Effector memory CD8-positive, alpha-beta T cell (primary cell): ENCODE measurements around the gene TRERF1.

ENCODE experiments used
- ATAC-seq: fragments of 150-1000 bp; cut with Tn5 transposase; replicated peaks from 2 replicates; pipeline ENCODE4 v1.10.0; 2021; ENCODE audit warnings: mild to moderate bottlenecking, moderate library complexity
- DNase-seq, 3 experiments: peaks; one replicate each; pipeline ENCODE4 v3.0.0; 2021
- H3K27ac Mint-ChIP-seq, 2 donors: one replicate each; pipeline ENCODE4 v1.8.0; 2022; ENCODE audit warnings: mild to moderate bottlenecking in 2 of 2, mixed read lengths in 2 of 2, moderate library complexity in 2 of 2
- H3K27me3 Mint-ChIP-seq, 2 donors: one replicate each; pipeline ENCODE4 v1.8.0; 2022; ENCODE audit warnings: mixed read lengths in 2 of 2
- H3K36me3 Mint-ChIP-seq: one replicate; pipeline ENCODE4 v1.8.0; 2022; ENCODE audit warnings: mild to moderate bottlenecking, moderate library complexity, mixed read lengths; ENCODE audit not compliant: insufficient read depth
- H3K4me1 Mint-ChIP-seq, 2 donors: one replicate each; pipeline ENCODE4 v1.8.0; 2022; ENCODE audit warnings: low read depth in 2 of 2, mixed read lengths in 2 of 2
- H3K4me3 Mint-ChIP-seq, 2 donors: one replicate each; pipeline ENCODE4 v1.8.0; 2022; ENCODE audit warnings: mild to moderate bottlenecking in 2 of 2, mixed read lengths in 2 of 2, moderate library complexity in 2 of 2
- H3K9me3 Mint-ChIP-seq, 2 donors: one replicate each; pipeline ENCODE4 v1.8.0; 2022; ENCODE audit warnings: mixed read lengths in 2 of 2

The TRERF1 gene

DNA sequence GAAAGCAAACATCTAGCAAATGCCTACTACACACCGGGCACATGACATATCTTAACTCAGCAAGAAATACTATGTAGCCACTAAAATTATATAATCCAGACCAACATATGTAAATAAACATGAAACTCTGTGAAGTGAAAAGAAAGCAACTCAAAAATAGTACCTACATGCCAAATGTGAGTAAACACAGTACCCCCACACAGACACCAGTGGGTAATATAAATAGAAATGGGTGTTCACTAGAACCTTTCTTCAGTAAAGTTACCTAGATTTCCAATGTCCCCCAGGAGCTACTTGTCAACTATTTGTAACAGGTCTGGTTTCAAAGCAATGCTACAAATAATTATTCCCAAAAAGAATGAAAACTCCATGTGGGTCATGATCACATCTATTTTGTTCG, 25.5 kb downstream of the TRERF1 start:
- Mint-ChIP-seq H3K27ac (no peak overlapping the region), H3K4me3 (no peak overlapping the region), H3K27me3 (no peaks in the 10 kb centered on the region), H3K4me1 (peaks cover 56 to 64% of the 10 kb centered on the region in 2 donors), H3K9me3 (no peaks in the 10 kb centered on the region), H3K36me3 (peaks cover 8% of the 10 kb centered on the region)
- no peak for ATAC-seq
- DNase-seq: no peak

GRCh38 chr6:42424906-42425474, 26.7 kb downstream of the TRERF1 start:
- peaks cover 8% of the 10 kb centered on the region for H3K36me3 Mint-ChIP-seq
- no peak overlapping the region for H3K4me3 Mint-ChIP-seq
- H3K4me1 Mint-ChIP-seq: peaks cover 58 to 68% of the 10 kb centered on the region in 2 donors
- no peaks in the 10 kb centered on the region for H3K27me3 Mint-ChIP-seq
- H3K27ac Mint-ChIP-seq: no peak overlapping the region
- H3K9me3 Mint-ChIP-seq: no peaks in the 10 kb centered on the region
- DNase-seq (no peak), ATAC-seq (no peak)

GRCh38 chr6:42423244-42423643, 28.5 kb downstream of the TRERF1 start:
- Mint-ChIP-seq H3K4me3 (peak overlapping the region; percentile 56 to 72), H3K9me3 (no peaks in the 10 kb centered on the region), H3K36me3 (peaks cover 8% of the 10 kb centered on the region), H3K4me1 (peaks cover 55 to 65% of the 10 kb centered on the region in 2 donors), H3K27ac (peak overlapping the region in 1 of 2 donors; percentile 64), H3K27me3 (no peaks in the 10 kb centered on the region)
- ATAC-seq (peak; percentile 37), DNase-seq (no peak)

- DNase-seq (no peak), ATAC-seq (no peak)
- no peaks in the 10 kb centered on the region for H3K9me3 Mint-ChIP-seq
- H3K27me3 Mint-ChIP-seq: no peaks in the 10 kb centered on the region
- no peak overlapping the region for H3K4me3 Mint-ChIP-seq
- H3K36me3 Mint-ChIP-seq: peaks cover 14% of the 10 kb centered on the region
- H3K4me1 Mint-ChIP-seq: peaks cover 58 to 67% of the 10 kb centered on the region in 2 donors
- H3K27ac Mint-ChIP-seq: no peak overlapping the region
These were observed 31.0 kb downstream of the TRERF1 start for GRCh38 chr6:42420741-42421140.

DNA sequence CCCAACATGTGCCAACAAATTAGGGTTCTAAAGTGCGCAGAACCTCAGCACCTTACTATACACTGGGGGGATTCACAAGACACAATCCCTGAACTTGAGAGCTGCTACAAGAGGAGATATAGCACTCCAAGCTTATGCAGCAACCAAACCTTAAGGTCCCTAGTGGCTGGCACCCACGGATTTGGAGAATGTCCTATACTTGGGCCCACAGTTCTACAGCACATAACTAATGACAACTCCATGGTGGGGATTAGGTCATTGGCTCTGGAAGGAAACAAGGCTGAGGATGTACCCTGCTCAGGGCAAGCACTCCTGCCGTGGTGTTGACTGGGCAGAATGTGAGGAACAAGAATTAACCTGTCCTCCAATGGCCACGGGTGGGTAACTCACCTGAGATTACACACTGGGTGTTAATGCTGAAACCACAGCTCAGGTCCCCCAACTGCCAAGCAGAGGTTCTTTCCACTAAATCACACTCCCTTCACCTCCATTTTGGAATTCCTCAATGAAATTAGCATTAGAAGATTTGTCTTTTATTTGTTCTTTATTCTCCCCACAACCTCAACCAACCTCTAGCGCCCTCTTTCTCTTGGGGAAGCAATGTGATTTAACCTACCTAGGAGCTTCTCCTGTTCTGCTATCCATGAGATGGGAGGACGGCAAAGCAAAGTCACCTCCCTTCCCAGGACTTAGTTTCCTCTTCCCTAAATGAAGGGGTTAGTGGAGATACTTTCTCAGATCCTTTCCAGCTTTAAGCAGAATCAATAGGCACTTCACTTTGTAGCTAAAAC, 32.0 kb downstream of the TRERF1 start:
- peaks cover 53 to 63% of the 10 kb centered on the region in 2 donors for H3K4me1 Mint-ChIP-seq
- DNase-seq (no peak), ATAC-seq (no peak)
- no peaks in the 10 kb centered on the region for H3K9me3 Mint-ChIP-seq
- H3K4me3 Mint-ChIP-seq: no peak overlapping the region
- H3K36me3 Mint-ChIP-seq: peaks cover 15% of the 10 kb centered on the region
- no peaks in the 10 kb centered on the region for H3K27me3 Mint-ChIP-seq
- H3K27ac Mint-ChIP-seq: peak overlapping the region in 1 of 2 donors; percentile 14

- peak overlapping the region in 1 of 2 donors; percentile 36 for H3K27ac Mint-ChIP-seq
- H3K27me3 Mint-ChIP-seq: no peaks in the 10 kb centered on the region
- H3K36me3 Mint-ChIP-seq: peaks cover 15% of the 10 kb centered on the region
- no peak for ATAC-seq
- peaks cover 51 to 56% of the 10 kb centered on the region in 2 donors for H3K4me1 Mint-ChIP-seq
- H3K4me3 Mint-ChIP-seq: peak overlapping the region; percentile 69 to 70
- no peaks in the 10 kb centered on the region for H3K9me3 Mint-ChIP-seq
- DNase-seq: no peak
These were observed 33.0 kb downstream of the TRERF1 start for GRCh38 chr6:42418724-42419123.

DNA sequence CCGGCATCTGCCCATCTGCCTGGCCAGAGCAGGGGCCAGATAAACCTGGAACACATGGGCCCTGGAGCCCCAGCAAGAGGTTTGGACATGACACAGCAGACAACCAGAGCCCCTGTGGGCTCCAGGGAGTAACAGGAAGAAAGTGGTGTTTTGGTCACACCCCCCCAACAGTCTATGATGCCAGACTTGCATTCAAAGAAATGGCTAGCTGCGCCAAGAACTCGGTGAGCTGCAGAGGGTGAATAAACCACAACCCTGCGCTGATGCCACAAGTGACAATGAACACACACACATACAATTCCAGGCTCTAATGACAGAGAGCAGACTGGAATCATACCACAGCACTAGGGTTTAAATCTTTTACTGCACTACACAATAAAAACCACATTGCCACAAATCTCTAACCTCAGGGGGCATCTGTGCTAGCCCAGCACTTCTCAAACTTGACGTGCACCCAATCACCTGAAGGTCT, 34.0 kb downstream of the TRERF1 start:
- Mint-ChIP-seq H3K9me3 (no peaks in the 10 kb centered on the region), H3K36me3 (peaks cover 14% of the 10 kb centered on the region), H3K27me3 (no peaks in the 10 kb centered on the region), H3K27ac (peak overlapping the region; percentile 36 to 87), H3K4me3 (peak overlapping the region; percentile 69 to 70), H3K4me1 (peaks cover 47 to 57% of the 10 kb centered on the region in 2 donors)
- DNase-seq (peak; percentile 68 to 70 (median 69)), ATAC-seq (peak; percentile 92)

DNA sequence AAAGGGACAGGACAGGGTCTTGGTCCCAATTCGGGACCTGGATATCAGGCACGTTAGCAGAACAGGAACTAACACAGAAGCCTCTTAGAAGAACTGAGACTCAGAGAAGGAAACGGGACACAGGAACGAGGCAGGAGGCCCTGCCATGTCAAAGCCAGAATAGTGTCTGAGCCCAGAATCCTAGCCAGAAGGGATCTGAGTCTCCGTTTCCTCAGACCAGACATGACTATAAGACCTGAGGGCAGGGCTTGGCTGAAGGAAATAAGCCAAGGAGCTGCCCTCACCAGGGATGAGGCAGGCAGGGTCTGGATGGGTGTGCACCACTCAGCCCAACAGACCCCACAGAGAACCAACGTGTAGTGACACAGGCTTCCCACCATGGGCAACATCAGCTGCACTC, 40.3 kb downstream of the TRERF1 start:
- Mint-ChIP-seq H3K4me3 (no peak overlapping the region), H3K27me3 (no peaks in the 10 kb centered on the region), H3K36me3 (peaks cover 6% of the 10 kb centered on the region), H3K9me3 (no peaks in the 10 kb centered on the region), H3K27ac (no peak overlapping the region), H3K4me1 (peaks cover 38 to 56% of the 10 kb centered on the region in 2 donors)
- DNase-seq (no peak), ATAC-seq (no peak)

DNA sequence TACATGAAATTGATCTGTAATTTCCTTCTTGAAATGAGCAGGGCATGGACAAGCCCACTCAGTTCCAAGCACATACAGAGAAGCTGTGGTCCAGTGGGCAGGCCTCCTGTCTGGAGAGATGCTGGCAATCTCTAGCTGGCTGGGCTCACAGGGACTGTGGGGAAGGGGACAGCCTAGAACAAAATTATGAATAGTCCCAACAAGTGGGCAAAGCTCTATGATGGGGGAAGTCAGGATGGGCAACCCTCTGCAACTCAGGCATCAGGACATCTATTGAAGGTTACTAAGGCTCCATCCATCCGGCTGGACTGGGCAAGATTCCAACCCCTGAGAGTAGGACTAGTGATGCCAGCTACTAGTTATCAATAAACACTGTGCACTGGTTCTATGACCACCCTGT, 40.9 kb downstream of the TRERF1 start:
- Mint-ChIP-seq H3K27ac (peak overlapping the region; percentile 52 to 76), H3K4me1 (peaks cover 41 to 58% of the 10 kb centered on the region in 2 donors), H3K27me3 (no peaks in the 10 kb centered on the region), H3K36me3 (peaks cover 6% of the 10 kb centered on the region), H3K9me3 (no peaks in the 10 kb centered on the region), H3K4me3 (no peak overlapping the region)
- ATAC-seq: no peak
- no peak for DNase-seq

DNA sequence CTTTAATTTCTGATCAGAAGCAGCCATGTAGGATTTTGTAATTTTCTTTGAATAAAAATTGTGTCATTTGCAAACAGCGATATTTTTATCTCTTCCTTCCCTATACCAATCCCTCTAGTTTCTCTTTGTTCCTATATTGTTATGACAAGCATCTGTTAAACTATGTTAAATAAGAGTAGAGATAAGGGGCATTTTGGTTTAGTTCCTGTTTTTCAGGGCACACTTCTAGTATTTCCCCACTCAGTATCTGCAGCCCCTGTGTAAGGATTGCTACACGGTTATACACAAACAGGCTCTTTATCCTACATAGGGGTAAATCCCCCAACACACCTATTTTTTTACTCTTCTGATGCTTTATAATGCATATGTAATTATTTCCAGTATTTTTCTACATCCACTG, 42.1 kb downstream of the TRERF1 start:
- Mint-ChIP-seq H3K4me1 (peaks cover 46 to 61% of the 10 kb centered on the region in 2 donors), H3K9me3 (no peaks in the 10 kb centered on the region), H3K27me3 (no peaks in the 10 kb centered on the region), H3K36me3 (peaks cover 4% of the 10 kb centered on the region), H3K4me3 (no peak overlapping the region), H3K27ac (peak overlapping the region in 1 of 2 donors; percentile 33)
- ATAC-seq (no peak), DNase-seq (no peak)

DNA sequence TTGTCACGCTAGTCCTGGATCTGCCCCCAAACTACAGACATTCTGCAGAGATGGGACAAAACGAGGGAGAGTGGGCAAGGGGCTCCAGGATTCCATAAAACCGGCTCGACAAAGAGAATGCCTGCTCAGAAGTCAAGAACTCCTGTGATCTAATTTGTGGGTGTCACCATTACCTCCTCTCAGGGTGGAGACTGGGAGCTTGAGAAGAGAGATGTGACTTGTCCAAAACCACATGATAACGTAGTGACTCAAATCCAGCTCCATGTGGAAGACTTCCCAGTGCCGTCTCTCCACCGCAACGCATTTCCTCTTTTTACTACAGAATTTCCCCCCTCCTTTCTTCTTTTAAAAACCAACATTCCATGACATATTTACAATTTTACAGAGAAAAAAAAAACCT, 44.3 kb downstream of the TRERF1 start:
- Mint-ChIP-seq H3K27me3 (no peaks in the 10 kb centered on the region), H3K36me3 (peaks cover 1% of the 10 kb centered on the region), H3K9me3 (no peaks in the 10 kb centered on the region), H3K27ac (peak overlapping the region; percentile 82 to 93), H3K4me3 (peak overlapping the region; percentile 33 to 83), H3K4me1 (peaks cover 58 to 74% of the 10 kb centered on the region in 2 donors)
- no peak for ATAC-seq
- DNase-seq: no peak

- Mint-ChIP-seq H3K9me3 (no peaks in the 10 kb centered on the region), H3K36me3 (peaks cover 4% of the 10 kb centered on the region), H3K4me3 (peak overlapping the region; percentile 33 to 83), H3K27ac (peak overlapping the region; percentile 82 to 93), H3K4me1 (peaks cover 63 to 79% of the 10 kb centered on the region in 2 donors), H3K27me3 (no peaks in the 10 kb centered on the region)
- DNase-seq (no peak), ATAC-seq (no peak)
These were observed 45.1 kb downstream of the TRERF1 start for GRCh38 chr6:42406306-42407280.

DNA sequence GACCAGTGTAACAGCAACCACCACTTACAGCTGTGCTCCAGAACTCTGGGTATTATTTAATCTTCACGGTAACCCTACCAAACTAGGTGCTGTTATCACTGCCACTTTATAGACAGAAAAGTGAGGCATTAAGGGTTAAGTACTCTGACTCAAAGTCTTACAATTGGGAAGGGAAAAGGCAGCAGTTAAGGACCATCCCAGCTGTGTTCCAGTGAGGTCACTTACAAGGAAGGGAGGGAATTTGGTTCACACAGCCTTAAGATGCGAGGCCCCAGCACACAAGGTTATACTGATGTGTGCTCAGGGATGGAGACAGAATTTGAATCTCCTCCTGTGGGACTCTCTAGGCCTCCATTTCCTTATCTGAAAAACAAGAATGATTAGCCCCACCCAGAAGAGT, 46.7 kb downstream of the TRERF1 start:
- H3K4me1 Mint-ChIP-seq: peaks cover 65 to 79% of the 10 kb centered on the region in 2 donors
- H3K27ac Mint-ChIP-seq: peak overlapping the region; percentile 84 to 92
- no peaks in the 10 kb centered on the region for H3K27me3 Mint-ChIP-seq
- ATAC-seq: no peak
- H3K36me3 Mint-ChIP-seq: peaks cover 4% of the 10 kb centered on the region
- no peaks in the 10 kb centered on the region for H3K9me3 Mint-ChIP-seq
- no peak for DNase-seq
- H3K4me3 Mint-ChIP-seq: peak overlapping the region in 1 of 2 donors; percentile 77
